H9 (cell line): ENCODE data around the gene SLC23A2. TPM values are rescaled to one million over a fixed set of nuclear protein-coding genes. Genes with fewer than 3 reads are reported as not detected.

Experiments used
- DNase-seq: peaks from one replicate; pipeline ENCODE4 v3.0.0-alpha.2; 2017
- H2AFZ ChIP-seq: one replicate; pipeline ENCODE4 v1.6.1; 2013; ENCODE audit warnings: mild to moderate bottlenecking, low read length, control low read depth, moderate library complexity
- H2AK5ac ChIP-seq: 2 replicates; pipeline ENCODE4 v1.6.1; 2013; ENCODE audit warnings: low read length, control low read depth, mixed read lengths; ENCODE audit not compliant: insufficient read length
- H2BK120ac ChIP-seq: one replicate; pipeline ENCODE4 v1.6.1; 2013; ENCODE audit warnings: low read depth, mild to moderate bottlenecking, low read length, control low read depth, inconsistent platforms; ENCODE audit not compliant: poor library complexity, severe bottlenecking
- H2BK12ac ChIP-seq: 2 replicates; pipeline ENCODE4 v1.6.1; 2013; ENCODE audit warnings: low read length, control low read depth, mixed read lengths, low read depth; ENCODE audit not compliant: insufficient read length
- H2BK15ac ChIP-seq: 2 replicates; pipeline ENCODE4 v1.6.1; 2013; ENCODE audit warnings: low read depth, low read length, control low read depth
- H2BK20ac ChIP-seq: one replicate; pipeline ENCODE4 v1.6.1; 2013; ENCODE audit warnings: low read depth, mild to moderate bottlenecking, low read length, control low read depth, inconsistent platforms; ENCODE audit not compliant: poor library complexity, severe bottlenecking
- H2BK5ac ChIP-seq: 2 replicates; pipeline ENCODE4 v1.6.1; 2013; ENCODE audit warnings: low read length, control low read depth, mixed read lengths; ENCODE audit not compliant: insufficient read length
- H3K14ac ChIP-seq: 2 replicates; pipeline ENCODE4 v1.6.1; 2013; ENCODE audit warnings: low read length, control low read depth; ENCODE audit not compliant: insufficient read depth
- H3K18ac ChIP-seq: 2 replicates; pipeline ENCODE4 v1.6.1; 2013; ENCODE audit warnings: low read depth, mild to moderate bottlenecking, mixed read lengths, low read length, control low read depth; ENCODE audit not compliant: insufficient read length
- H3K23ac ChIP-seq: 2 replicates; pipeline ENCODE4 v1.6.1; 2013; ENCODE audit warnings: low read length, control low read depth, mixed read lengths, low read depth; ENCODE audit not compliant: insufficient read length
- H3K23me2 ChIP-seq: 2 replicates; pipeline ENCODE4 v1.6.1; 2013; ENCODE audit warnings: low read depth, mild to moderate bottlenecking, mixed read lengths, low read length, control low read depth; ENCODE audit not compliant: insufficient read length, poor library complexity, severe bottlenecking
- H3K27ac ChIP-seq: 2 replicates; pipeline ENCODE4 v1.5.1; 2013; ENCODE audit warnings: low read length, control low read depth, mixed read lengths, low read depth; ENCODE audit not compliant: insufficient read length
- H3K27me3 ChIP-seq: 2 replicates; pipeline ENCODE4 v1.6.1; 2013; ENCODE audit warnings: low read length, control low read depth, inconsistent platforms; ENCODE audit not compliant: insufficient read depth
- H3K4ac ChIP-seq: 2 replicates; pipeline ENCODE4 v1.6.1; 2013; ENCODE audit warnings: low read depth, mild to moderate bottlenecking, control low read depth, inconsistent platforms, low read length, moderate library complexity
- H3K4me1 ChIP-seq: 2 replicates; pipeline ENCODE4 v1.6.1; 2013; ENCODE audit warnings: low read length, control low read depth, inconsistent platforms; ENCODE audit not compliant: insufficient read depth
- H3K4me2 ChIP-seq: 2 replicates; pipeline ENCODE4 v1.6.1; 2013; ENCODE audit warnings: low read length, control low read depth, mixed read lengths; ENCODE audit not compliant: insufficient read length, insufficient read depth
- H3K56ac ChIP-seq: 2 replicates; pipeline ENCODE4 v1.6.1; 2013; ENCODE audit warnings: low read depth, mild to moderate bottlenecking, mixed read lengths, low read length, control low read depth; ENCODE audit not compliant: insufficient read length
- H3K79me1 ChIP-seq: 2 replicates; pipeline ENCODE4 v1.6.1; 2013; ENCODE audit warnings: low read depth, mild to moderate bottlenecking, moderate library complexity, low read length, control low read depth, inconsistent platforms; ENCODE audit not compliant: insufficient read depth, poor library complexity, severe bottlenecking
- H3K79me2 ChIP-seq: 2 replicates; pipeline ENCODE4 v1.6.1; 2013; ENCODE audit warnings: low read length, control low read depth, inconsistent platforms; ENCODE audit not compliant: insufficient read depth
- H3K9ac ChIP-seq: 2 replicates; pipeline ENCODE4 v1.6.1; 2013; ENCODE audit warnings: low read length, control low read depth, mixed read lengths; ENCODE audit not compliant: insufficient read length; ENCODE audit errors: extremely low read depth
- H3K9me3 ChIP-seq: one replicate; pipeline ENCODE4 v1.6.1; 2013; ENCODE audit warnings: low read depth, low read length, inconsistent platforms; ENCODE audit not compliant: control insufficient read depth
- H3T11ph ChIP-seq: one replicate; pipeline ENCODE4 v1.6.1; 2013; ENCODE audit warnings: mild to moderate bottlenecking, low read length, control low read depth, inconsistent platforms
- H4K20me1 ChIP-seq: one replicate; pipeline ENCODE4 v1.6.1; 2013; ENCODE audit not compliant: control insufficient read depth, insufficient read length, insufficient read depth
- H4K5ac ChIP-seq: 2 replicates; pipeline ENCODE4 v1.6.1; 2013; ENCODE audit warnings: low read depth, mild to moderate bottlenecking, mixed read lengths, low read length, control low read depth; ENCODE audit not compliant: insufficient read length
- H4K8ac ChIP-seq: replicated peaks from 2 replicates; pipeline ENCODE4 v1.6.1; 2013; ENCODE audit warnings: low read length, control low read depth, mixed read lengths, low read depth; ENCODE audit not compliant: insufficient read length
- H4K91ac ChIP-seq: 2 replicates; pipeline ENCODE4 v1.6.1; 2013; ENCODE audit warnings: low read depth, mild to moderate bottlenecking, moderate library complexity, mixed read lengths, low read length, control low read depth; ENCODE audit not compliant: insufficient read length
- H3K27ac Mint-ChIP-seq, 3 experiments: 2 replicates in 2 of 3; 3 replicates in 1 of 3; pipeline ENCODE4 v1.8.0; 2020 to 2021; ENCODE audit warnings: mixed read lengths in 3 of 3, mild to moderate bottlenecking in 1 of 3, moderate library complexity in 1 of 3
- H3K27me3 Mint-ChIP-seq: 2 replicates; pipeline ENCODE4 v1.8.0; 2021; ENCODE audit warnings: low read depth, mild to moderate bottlenecking, moderate library complexity, mixed read lengths
- H3K36me3 Mint-ChIP-seq, 3 experiments: 2 replicates in 2 of 3; 3 replicates in 1 of 3; pipeline ENCODE4 v1.8.0; 2020 to 2021; ENCODE audit warnings: low read depth in 3 of 3, mixed read lengths in 3 of 3; ENCODE audit not compliant: insufficient read depth in 1 of 3
- H3K4me1 Mint-ChIP-seq, 2 experiments: 2 replicates each; pipeline ENCODE4 v1.8.0; 2020; ENCODE audit warnings: mixed read lengths in 2 of 2
- H3K4me3 Mint-ChIP-seq, 2 experiments: 2 replicates in 1 of 2; 3 replicates in 1 of 2; pipeline ENCODE4 v1.8.0; 2020 to 2021; ENCODE audit warnings: mild to moderate bottlenecking in 2 of 2, mixed read lengths in 2 of 2, moderate library complexity in 1 of 2
- H3K9me3 Mint-ChIP-seq, 2 experiments: 2 replicates in 1 of 2; 3 replicates in 1 of 2; pipeline ENCODE4 v1.8.0; 2020; ENCODE audit warnings: mild to moderate bottlenecking in 2 of 2, mixed read lengths in 2 of 2, moderate library complexity in 1 of 2
- WGBS: extraction: QIAGEN DNeasy Blood & Tissue Kit; methylation state at CpG from one replicate; pipeline ENCODE4 v1.1.7; 2013; ENCODE audit warnings: missing lambda C conversion rate, low lambda C conversion rate, mixed read lengths; ENCODE audit not compliant: insufficient read length; ENCODE audit errors: extremely low coverage; 5-methylcytosine and 5-hydroxymethylcytosine counted together
- total RNA-seq: library from RNA; stranded (reverse); gene quantifications from 2 replicates; pipeline ENCODE4 v1.2.1, GENCODE V29; 2021
- TF ChIP-seq, protein P1 (sequence below): fragments of 200-600 bp; sonication (generic); conservative IDR thresholded peaks from 3 replicates; pipeline ENCODE4 v1.8.0; 2021; ENCODE audit warnings: antibody characterized with exemption, mild to moderate bottlenecking

Gene SLC23A2
- total RNA-seq, 1 experiment from 2014 or later: 16.5 TPM

DNA sequence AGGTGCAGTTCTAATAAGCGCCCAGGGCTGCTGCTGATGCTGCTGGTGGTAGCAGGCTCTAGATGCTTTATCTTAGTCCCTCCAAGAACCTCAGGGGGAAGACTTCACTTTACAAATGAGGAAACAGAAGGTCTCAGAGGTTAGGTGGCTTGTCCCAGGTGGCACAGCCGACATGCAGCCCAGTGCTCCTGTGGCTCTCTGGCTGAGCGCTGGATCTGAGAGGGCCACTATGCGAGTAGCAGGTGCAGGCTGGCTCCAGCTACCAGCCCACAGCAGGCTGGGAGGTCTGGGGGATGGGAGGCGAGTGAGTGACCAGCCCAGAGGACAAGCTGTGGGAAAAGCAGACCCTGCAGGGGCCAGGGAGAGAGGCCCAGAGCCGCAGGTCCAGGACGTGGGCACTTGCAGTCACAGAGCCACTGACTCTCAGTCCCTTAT lies 188.7 kb downstream of the SLC23A2 start:
- no peak overlapping the region for H3K9ac ChIP-seq
- TF ChIP-seq, protein P1, sequence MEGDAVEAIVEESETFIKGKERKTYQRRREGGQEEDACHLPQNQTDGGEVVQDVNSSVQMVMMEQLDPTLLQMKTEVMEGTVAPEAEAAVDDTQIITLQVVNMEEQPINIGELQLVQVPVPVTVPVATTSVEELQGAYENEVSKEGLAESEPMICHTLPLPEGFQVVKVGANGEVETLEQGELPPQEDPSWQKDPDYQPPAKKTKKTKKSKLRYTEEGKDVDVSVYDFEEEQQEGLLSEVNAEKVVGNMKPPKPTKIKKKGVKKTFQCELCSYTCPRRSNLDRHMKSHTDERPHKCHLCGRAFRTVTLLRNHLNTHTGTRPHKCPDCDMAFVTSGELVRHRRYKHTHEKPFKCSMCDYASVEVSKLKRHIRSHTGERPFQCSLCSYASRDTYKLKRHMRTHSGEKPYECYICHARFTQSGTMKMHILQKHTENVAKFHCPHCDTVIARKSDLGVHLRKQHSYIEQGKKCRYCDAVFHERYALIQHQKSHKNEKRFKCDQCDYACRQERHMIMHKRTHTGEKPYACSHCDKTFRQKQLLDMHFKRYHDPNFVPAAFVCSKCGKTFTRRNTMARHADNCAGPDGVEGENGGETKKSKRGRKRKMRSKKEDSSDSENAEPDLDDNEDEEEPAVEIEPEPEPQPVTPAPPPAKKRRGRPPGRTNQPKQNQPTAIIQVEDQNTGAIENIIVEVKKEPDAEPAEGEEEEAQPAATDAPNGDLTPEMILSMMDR: no peak
- no peak overlapping the region for H3K56ac ChIP-seq
- no peaks in the 10 kb centered on the region for H3K23me2 ChIP-seq
- H3K4me1 Mint-ChIP-seq: peaks cover 25 to 34% of the 10 kb centered on the region in 2 experiments
- H3K4me1 ChIP-seq: no peaks in the 10 kb centered on the region; the same call in 1 of the 2 replicates
- no peak overlapping the region for H2BK120ac ChIP-seq
- WGBS: no CpG with 5 or more reads among the region's 7 CpGs
- no peak overlapping the region for H2AFZ ChIP-seq
- H4K20me1 ChIP-seq: no peaks in the 10 kb centered on the region
- H4K8ac ChIP-seq: no peak overlapping the region
- H3K14ac ChIP-seq: no peak overlapping the region
- no peak overlapping the region for H3K23ac ChIP-seq
- no peak overlapping the region for H3K27ac ChIP-seq
- no peak overlapping the region for H3K4me3 Mint-ChIP-seq
- H3K4me2 ChIP-seq: no peak overlapping the region
- peaks cover 0 to 7% (median 4%) of the 10 kb centered on the region in 3 experiments; a peak in 4 of 7 replicates for H3K36me3 Mint-ChIP-seq
- no peak overlapping the region for H2BK5ac ChIP-seq
- H4K5ac ChIP-seq: no peak overlapping the region
- no peak overlapping the region for H2AK5ac ChIP-seq
- no peak overlapping the region for H4K91ac ChIP-seq
- no peak overlapping the region for H2BK20ac ChIP-seq
- H3K9me3 Mint-ChIP-seq: no peaks in the 10 kb centered on the region; a peak in 2 of 5 replicates
- H3K9me3 ChIP-seq: no peaks in the 10 kb centered on the region
- H3K27me3 Mint-ChIP-seq: no peaks in the 10 kb centered on the region
- no peak overlapping the region for H3T11ph ChIP-seq
- no peak overlapping the region for H2BK15ac ChIP-seq
- H3K27ac Mint-ChIP-seq: peak overlapping the region in 1 of 3 experiments; percentile 40; a peak in 1 of 7 replicates
- H3K18ac ChIP-seq: no peak overlapping the region
- H3K4ac ChIP-seq: no peak overlapping the region
- no peaks in the 10 kb centered on the region for H3K27me3 ChIP-seq
- H2BK12ac ChIP-seq: no peak overlapping the region
- H3K79me2 ChIP-seq: no peaks in the 10 kb centered on the region
- H3K79me1 ChIP-seq: no peaks in the 10 kb centered on the region
- no peak for DNase-seq
